ENCODE measurements around the gene CCDC107. TPM values are rescaled to one million over a fixed set of nuclear protein-coding genes. Genes with fewer than 3 reads are reported as not detected.

Gene CCDC107
- total RNA-seq, 1 experiment from 2014 or later, result 8.4 TPM

GRCh38 chr9:35700031-35700430, 41.9 kb downstream of the CCDC107 start:
- DNase-seq (ENCODE audit: extremely low read depth, low read depth), result no peak

GRCh38 chr9:35700942-35701341, 42.9 kb downstream of the CCDC107 start:
- DNase-seq (ENCODE audit: extremely low read depth, low read depth), result no peak

- no peak for DNase-seq (ENCODE audit: extremely low read depth, low read depth)
These were observed 44.6 kb downstream of the CCDC107 start for GRCh38 chr9:35702696-35703095.

- no peak for DNase-seq (ENCODE audit: extremely low read depth, low read depth)
These were observed 46.0 kb downstream of the CCDC107 start for GRCh38 chr9:35703906-35704672.

GRCh38 chr9:35705372-35705771, 47.3 kb downstream of the CCDC107 start:
- no peak for DNase-seq (ENCODE audit: extremely low read depth, low read depth)

GRCh38 chr9:35705836-35706430, 47.8 kb downstream of the CCDC107 start:
- no peak for DNase-seq (ENCODE audit: extremely low read depth, low read depth)

- DNase-seq (ENCODE audit: extremely low read depth, low read depth), result no peak
These were observed 48.9 kb downstream of the CCDC107 start for GRCh38 chr9:35706951-35707350.

DNA sequence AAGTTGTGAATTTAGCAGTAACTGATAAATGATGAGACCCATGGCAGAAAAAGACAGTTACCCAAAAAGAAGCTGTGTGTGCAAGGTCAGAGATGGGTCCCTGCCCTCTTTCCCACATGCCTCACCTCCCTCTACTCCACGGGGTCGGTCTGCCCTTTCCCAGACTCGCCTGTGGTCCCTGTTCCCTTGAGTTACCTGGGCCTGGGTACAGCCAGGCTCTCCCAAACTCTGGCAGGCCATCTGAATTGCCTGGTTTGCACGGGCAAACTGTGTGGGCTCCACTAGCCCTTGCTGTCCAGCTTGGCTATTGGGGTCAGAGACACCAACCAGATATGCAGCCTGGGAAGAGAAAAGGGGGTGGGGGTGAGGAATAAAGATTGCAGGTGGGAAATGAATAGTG, 50.1 kb downstream of the CCDC107 start:
- no peak for DNase-seq (ENCODE audit: extremely low read depth, low read depth)

- DNase-seq (ENCODE audit: extremely low read depth, low read depth), result no peak
These were observed 52.9 kb downstream of the CCDC107 start for GRCh38 chr9:35710818-35711500.

Small RNAs within 50 kb of the gene (small RNA-seq; reads per million reads assigned to genes)
- 0 reads per million in 2 experiments for gene RMRP
- 0 reads per million in 2 experiments for gene RN7SL22P

Other genes with a start within 250 kb of the CCDC107 start
- 10.1 and 10.9 TPM in 2 replicates for gene RUSC2, start 168.2 kb upstream of the CCDC107 start, total RNA-seq (2014; rRNA removed; shearing (Covaris generic))
- gene TESK1, start 53.0 kb upstream of the CCDC107 start, total RNA-seq (2014; rRNA removed; shearing (Covaris generic)), result 7.8 and 8.5 TPM in 2 replicates
- gene CD72, start 39.9 kb upstream of the CCDC107 start, total RNA-seq (2014; rRNA removed; shearing (Covaris generic)), result not detected in 2 replicates
- gene SIT1, start 7.4 kb upstream of the CCDC107 start, total RNA-seq (2014; rRNA removed; shearing (Covaris generic)), result not detected in 2 replicates
- 9,964 and 10,171 TPM in 2 replicates for gene RMRP, start 273 bp upstream of the CCDC107 start, total RNA-seq (2014; rRNA removed; shearing (Covaris generic))
- gene ARHGEF39, start 6.9 kb downstream of the CCDC107 start, total RNA-seq (2014; rRNA removed; shearing (Covaris generic)), result 5.0 and 7.5 TPM in 2 replicates
- 10.1 and 13.7 TPM in 2 replicates for gene CA9, start 15.6 kb downstream of the CCDC107 start, total RNA-seq (2014; rRNA removed; shearing (Covaris generic))
- gene TPM2, start 31.6 kb downstream of the CCDC107 start, total RNA-seq (2014; rRNA removed; shearing (Covaris generic)), result 36.3 and 40.7 TPM in 2 replicates
- gene TLN1, start 73.9 kb downstream of the CCDC107 start, total RNA-seq (2014; rRNA removed; shearing (Covaris generic)), result 44.8 TPM in 2 replicates
- 22.4 and 24.5 TPM in 2 replicates for gene CREB3, start 74.4 kb downstream of the CCDC107 start, total RNA-seq (2014; rRNA removed; shearing (Covaris generic))
- gene GBA2, start 90.9 kb downstream of the CCDC107 start, total RNA-seq (2014; rRNA removed; shearing (Covaris generic)), result 19.8 and 24.0 TPM in 2 replicates
- 13.0 and 15.0 TPM in 2 replicates for gene RGP1, start 91.0 kb downstream of the CCDC107 start, total RNA-seq (2014; rRNA removed; shearing (Covaris generic))
- 1.1 TPM in 1 of 2 replicates, not detected in the other for gene MSMP, start 96.0 kb downstream of the CCDC107 start, total RNA-seq (2014; rRNA removed; shearing (Covaris generic))
- gene NPR2, start 133.3 kb downstream of the CCDC107 start, total RNA-seq (2014; rRNA removed; shearing (Covaris generic)), result 1.7 and 7.0 TPM in 2 replicates
- 0.14 and 0.47 TPM in 2 replicates for gene SPAG8, start 154.0 kb downstream of the CCDC107 start, total RNA-seq (2014; rRNA removed; shearing (Covaris generic))
- gene HINT2, start 156.8 kb downstream of the CCDC107 start, total RNA-seq (2014; rRNA removed; shearing (Covaris generic)), result 18.2 and 22.8 TPM in 2 replicates
- not detected in 2 replicates for gene FAM221B, start 170.4 kb downstream of the CCDC107 start, total RNA-seq (2014; rRNA removed; shearing (Covaris generic))
- gene TMEM8B, start 170.9 kb downstream of the CCDC107 start, total RNA-seq (2014; rRNA removed; shearing (Covaris generic)), result 1.2 and 1.4 TPM in 2 replicates
- not detected in 2 replicates for gene OR13J1, start 212.1 kb downstream of the CCDC107 start, total RNA-seq (2014; rRNA removed; shearing (Covaris generic))
- gene HRCT1, start 247.9 kb downstream of the CCDC107 start, total RNA-seq (2014; rRNA removed; shearing (Covaris generic)), result 1.4 and 3.2 TPM in 2 replicates

Measured in NCI-H460 (cell line).